H9 (cell line): ENCODE data around the gene ZNF124. TPM values are rescaled to one million over a fixed set of nuclear protein-coding genes. Genes with fewer than 3 reads are reported as not detected.

Source experiments
- DNase-seq: peaks from one replicate; pipeline ENCODE4 v3.0.0-alpha.2; 2017
- H2AFZ ChIP-seq: one replicate; pipeline ENCODE4 v1.6.1; 2013; ENCODE audit warnings: mild to moderate bottlenecking, low read length, control low read depth, moderate library complexity
- H2AK5ac ChIP-seq: 2 replicates; pipeline ENCODE4 v1.6.1; 2013; ENCODE audit warnings: low read length, control low read depth, mixed read lengths; ENCODE audit not compliant: insufficient read length
- H2BK120ac ChIP-seq: one replicate; pipeline ENCODE4 v1.6.1; 2013; ENCODE audit warnings: low read depth, mild to moderate bottlenecking, low read length, control low read depth, inconsistent platforms; ENCODE audit not compliant: poor library complexity, severe bottlenecking
- H2BK12ac ChIP-seq: 2 replicates; pipeline ENCODE4 v1.6.1; 2013; ENCODE audit warnings: low read length, control low read depth, mixed read lengths, low read depth; ENCODE audit not compliant: insufficient read length
- H2BK15ac ChIP-seq: 2 replicates; pipeline ENCODE4 v1.6.1; 2013; ENCODE audit warnings: low read depth, low read length, control low read depth
- H2BK20ac ChIP-seq: one replicate; pipeline ENCODE4 v1.6.1; 2013; ENCODE audit warnings: low read depth, mild to moderate bottlenecking, low read length, control low read depth, inconsistent platforms; ENCODE audit not compliant: poor library complexity, severe bottlenecking
- H2BK5ac ChIP-seq: 2 replicates; pipeline ENCODE4 v1.6.1; 2013; ENCODE audit warnings: low read length, control low read depth, mixed read lengths; ENCODE audit not compliant: insufficient read length
- H3K14ac ChIP-seq: 2 replicates; pipeline ENCODE4 v1.6.1; 2013; ENCODE audit warnings: low read length, control low read depth; ENCODE audit not compliant: insufficient read depth
- H3K18ac ChIP-seq: 2 replicates; pipeline ENCODE4 v1.6.1; 2013; ENCODE audit warnings: low read depth, mild to moderate bottlenecking, mixed read lengths, low read length, control low read depth; ENCODE audit not compliant: insufficient read length
- H3K23ac ChIP-seq: 2 replicates; pipeline ENCODE4 v1.6.1; 2013; ENCODE audit warnings: low read length, control low read depth, mixed read lengths, low read depth; ENCODE audit not compliant: insufficient read length
- H3K23me2 ChIP-seq: 2 replicates; pipeline ENCODE4 v1.6.1; 2013; ENCODE audit warnings: low read depth, mild to moderate bottlenecking, mixed read lengths, low read length, control low read depth; ENCODE audit not compliant: insufficient read length, poor library complexity, severe bottlenecking
- H3K27ac ChIP-seq: 2 replicates; pipeline ENCODE4 v1.5.1; 2013; ENCODE audit warnings: low read length, control low read depth, mixed read lengths, low read depth; ENCODE audit not compliant: insufficient read length
- H3K27me3 ChIP-seq: 2 replicates; pipeline ENCODE4 v1.6.1; 2013; ENCODE audit warnings: low read length, control low read depth, inconsistent platforms; ENCODE audit not compliant: insufficient read depth
- H3K4ac ChIP-seq: 2 replicates; pipeline ENCODE4 v1.6.1; 2013; ENCODE audit warnings: low read depth, mild to moderate bottlenecking, control low read depth, inconsistent platforms, low read length, moderate library complexity
- H3K4me1 ChIP-seq: 2 replicates; pipeline ENCODE4 v1.6.1; 2013; ENCODE audit warnings: low read length, control low read depth, inconsistent platforms; ENCODE audit not compliant: insufficient read depth
- H3K4me2 ChIP-seq: 2 replicates; pipeline ENCODE4 v1.6.1; 2013; ENCODE audit warnings: low read length, control low read depth, mixed read lengths; ENCODE audit not compliant: insufficient read length, insufficient read depth
- H3K56ac ChIP-seq: 2 replicates; pipeline ENCODE4 v1.6.1; 2013; ENCODE audit warnings: low read depth, mild to moderate bottlenecking, mixed read lengths, low read length, control low read depth; ENCODE audit not compliant: insufficient read length
- H3K79me1 ChIP-seq: 2 replicates; pipeline ENCODE4 v1.6.1; 2013; ENCODE audit warnings: low read depth, mild to moderate bottlenecking, moderate library complexity, low read length, control low read depth, inconsistent platforms; ENCODE audit not compliant: insufficient read depth, poor library complexity, severe bottlenecking
- H3K79me2 ChIP-seq: 2 replicates; pipeline ENCODE4 v1.6.1; 2013; ENCODE audit warnings: low read length, control low read depth, inconsistent platforms; ENCODE audit not compliant: insufficient read depth
- H3K9ac ChIP-seq: 2 replicates; pipeline ENCODE4 v1.6.1; 2013; ENCODE audit warnings: low read length, control low read depth, mixed read lengths; ENCODE audit not compliant: insufficient read length; ENCODE audit errors: extremely low read depth
- H3K9me3 ChIP-seq: one replicate; pipeline ENCODE4 v1.6.1; 2013; ENCODE audit warnings: low read depth, low read length, inconsistent platforms; ENCODE audit not compliant: control insufficient read depth
- H3T11ph ChIP-seq: one replicate; pipeline ENCODE4 v1.6.1; 2013; ENCODE audit warnings: mild to moderate bottlenecking, low read length, control low read depth, inconsistent platforms
- H4K20me1 ChIP-seq: one replicate; pipeline ENCODE4 v1.6.1; 2013; ENCODE audit not compliant: control insufficient read depth, insufficient read length, insufficient read depth
- H4K5ac ChIP-seq: 2 replicates; pipeline ENCODE4 v1.6.1; 2013; ENCODE audit warnings: low read depth, mild to moderate bottlenecking, mixed read lengths, low read length, control low read depth; ENCODE audit not compliant: insufficient read length
- H4K8ac ChIP-seq: replicated peaks from 2 replicates; pipeline ENCODE4 v1.6.1; 2013; ENCODE audit warnings: low read length, control low read depth, mixed read lengths, low read depth; ENCODE audit not compliant: insufficient read length
- H4K91ac ChIP-seq: 2 replicates; pipeline ENCODE4 v1.6.1; 2013; ENCODE audit warnings: low read depth, mild to moderate bottlenecking, moderate library complexity, mixed read lengths, low read length, control low read depth; ENCODE audit not compliant: insufficient read length
- H3K27ac Mint-ChIP-seq, 3 experiments: 2 replicates in 2 of 3; 3 replicates in 1 of 3; pipeline ENCODE4 v1.8.0; 2020 to 2021; ENCODE audit warnings: mixed read lengths in 3 of 3, mild to moderate bottlenecking in 1 of 3, moderate library complexity in 1 of 3
- H3K27me3 Mint-ChIP-seq: 2 replicates; pipeline ENCODE4 v1.8.0; 2021; ENCODE audit warnings: low read depth, mild to moderate bottlenecking, moderate library complexity, mixed read lengths
- H3K36me3 Mint-ChIP-seq, 3 experiments: 2 replicates in 2 of 3; 3 replicates in 1 of 3; pipeline ENCODE4 v1.8.0; 2020 to 2021; ENCODE audit warnings: low read depth in 3 of 3, mixed read lengths in 3 of 3; ENCODE audit not compliant: insufficient read depth in 1 of 3
- H3K4me1 Mint-ChIP-seq, 2 experiments: 2 replicates each; pipeline ENCODE4 v1.8.0; 2020; ENCODE audit warnings: mixed read lengths in 2 of 2
- H3K4me3 Mint-ChIP-seq, 2 experiments: 2 replicates in 1 of 2; 3 replicates in 1 of 2; pipeline ENCODE4 v1.8.0; 2020 to 2021; ENCODE audit warnings: mild to moderate bottlenecking in 2 of 2, mixed read lengths in 2 of 2, moderate library complexity in 1 of 2
- H3K9me3 Mint-ChIP-seq, 2 experiments: 2 replicates in 1 of 2; 3 replicates in 1 of 2; pipeline ENCODE4 v1.8.0; 2020; ENCODE audit warnings: mild to moderate bottlenecking in 2 of 2, mixed read lengths in 2 of 2, moderate library complexity in 1 of 2
- WGBS: extraction: QIAGEN DNeasy Blood & Tissue Kit; methylation state at CpG from one replicate; pipeline ENCODE4 v1.1.7; 2013; ENCODE audit warnings: missing lambda C conversion rate, low lambda C conversion rate, mixed read lengths; ENCODE audit not compliant: insufficient read length; ENCODE audit errors: extremely low coverage; 5-methylcytosine and 5-hydroxymethylcytosine counted together
- total RNA-seq: library from RNA; stranded (reverse); gene quantifications from 2 replicates; pipeline ENCODE4 v1.2.1, GENCODE V29; 2021
- TF ChIP-seq, protein P1 (sequence below): fragments of 200-600 bp; sonication (generic); conservative IDR thresholded peaks from 3 replicates; pipeline ENCODE4 v1.8.0; 2021; ENCODE audit warnings: antibody characterized with exemption, mild to moderate bottlenecking

Gene ZNF124
- total RNA-seq, 1 experiment from 2014 or later, result 50.6 TPM

GRCh38 chr1:247211339-247211738 is 39.5 kb upstream of the ZNF124 start:
- no peak overlapping the region for H3K27ac ChIP-seq
- WGBS, result no CpG with 5 or more reads among the region's 7 CpGs
- no peaks in the 10 kb centered on the region for H4K20me1 ChIP-seq
- H2BK15ac ChIP-seq, result no peak overlapping the region
- H2BK12ac ChIP-seq, result no peak overlapping the region
- H2BK120ac ChIP-seq, result no peak overlapping the region
- H3K27me3 ChIP-seq, result no peaks in the 10 kb centered on the region
- H2BK5ac ChIP-seq, result no peak overlapping the region
- H2BK20ac ChIP-seq, result no peak overlapping the region
- H3K27ac Mint-ChIP-seq, result peak overlapping the region in 1 of 3 experiments; percentile 57; a peak in 1 of 7 replicates
- peaks cover 12% of the 10 kb centered on the region for H3K79me2 ChIP-seq
- H3K4me3 Mint-ChIP-seq, result peak overlapping the region in 1 of 2 experiments; percentile 53; a peak in 1 of 5 replicates
- peaks cover 1 to 5% (median 4%) of the 10 kb centered on the region in 3 experiments; a peak in 6 of 7 replicates for H3K36me3 Mint-ChIP-seq
- H3K23me2 ChIP-seq, result peaks cover 8% of the 10 kb centered on the region
- H2AFZ ChIP-seq, result no peak overlapping the region
- H3K4ac ChIP-seq, result no peak overlapping the region
- no peak overlapping the region for H4K5ac ChIP-seq
- no peak overlapping the region for H3K56ac ChIP-seq
- no peak overlapping the region for H3T11ph ChIP-seq
- H3K27me3 Mint-ChIP-seq, result no peaks in the 10 kb centered on the region; the same call in 1 of the 2 replicates
- TF ChIP-seq, protein P1, sequence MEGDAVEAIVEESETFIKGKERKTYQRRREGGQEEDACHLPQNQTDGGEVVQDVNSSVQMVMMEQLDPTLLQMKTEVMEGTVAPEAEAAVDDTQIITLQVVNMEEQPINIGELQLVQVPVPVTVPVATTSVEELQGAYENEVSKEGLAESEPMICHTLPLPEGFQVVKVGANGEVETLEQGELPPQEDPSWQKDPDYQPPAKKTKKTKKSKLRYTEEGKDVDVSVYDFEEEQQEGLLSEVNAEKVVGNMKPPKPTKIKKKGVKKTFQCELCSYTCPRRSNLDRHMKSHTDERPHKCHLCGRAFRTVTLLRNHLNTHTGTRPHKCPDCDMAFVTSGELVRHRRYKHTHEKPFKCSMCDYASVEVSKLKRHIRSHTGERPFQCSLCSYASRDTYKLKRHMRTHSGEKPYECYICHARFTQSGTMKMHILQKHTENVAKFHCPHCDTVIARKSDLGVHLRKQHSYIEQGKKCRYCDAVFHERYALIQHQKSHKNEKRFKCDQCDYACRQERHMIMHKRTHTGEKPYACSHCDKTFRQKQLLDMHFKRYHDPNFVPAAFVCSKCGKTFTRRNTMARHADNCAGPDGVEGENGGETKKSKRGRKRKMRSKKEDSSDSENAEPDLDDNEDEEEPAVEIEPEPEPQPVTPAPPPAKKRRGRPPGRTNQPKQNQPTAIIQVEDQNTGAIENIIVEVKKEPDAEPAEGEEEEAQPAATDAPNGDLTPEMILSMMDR, result no peak
- H3K9me3 ChIP-seq, result no peaks in the 10 kb centered on the region
- H2AK5ac ChIP-seq, result no peak overlapping the region
- H3K9ac ChIP-seq, result no peak overlapping the region
- DNase-seq, result no peak
- H3K4me1 ChIP-seq, result peaks cover 7% of the 10 kb centered on the region
- H3K18ac ChIP-seq, result no peak overlapping the region
- H3K79me1 ChIP-seq, result peaks cover 9% of the 10 kb centered on the region
- no peak overlapping the region for H4K91ac ChIP-seq
- no peak overlapping the region for H3K23ac ChIP-seq
- H4K8ac ChIP-seq, result no peak overlapping the region
- no peak overlapping the region for H3K14ac ChIP-seq
- H3K9me3 Mint-ChIP-seq, result no peaks in the 10 kb centered on the region
- H3K4me2 ChIP-seq, result no peak overlapping the region
- peaks cover 18 to 24% of the 10 kb centered on the region in 2 experiments for H3K4me1 Mint-ChIP-seq
